Measurements from ENCODE around the gene UTP11. TPM values are rescaled to one million over a fixed set of nuclear protein-coding genes. Genes with fewer than 3 reads are reported as not detected.

The UTP11 gene
- total RNA-seq, 6 donors from 2014 or later, result 8.4 to 53.4 (median 25.4) TPM

DNA sequence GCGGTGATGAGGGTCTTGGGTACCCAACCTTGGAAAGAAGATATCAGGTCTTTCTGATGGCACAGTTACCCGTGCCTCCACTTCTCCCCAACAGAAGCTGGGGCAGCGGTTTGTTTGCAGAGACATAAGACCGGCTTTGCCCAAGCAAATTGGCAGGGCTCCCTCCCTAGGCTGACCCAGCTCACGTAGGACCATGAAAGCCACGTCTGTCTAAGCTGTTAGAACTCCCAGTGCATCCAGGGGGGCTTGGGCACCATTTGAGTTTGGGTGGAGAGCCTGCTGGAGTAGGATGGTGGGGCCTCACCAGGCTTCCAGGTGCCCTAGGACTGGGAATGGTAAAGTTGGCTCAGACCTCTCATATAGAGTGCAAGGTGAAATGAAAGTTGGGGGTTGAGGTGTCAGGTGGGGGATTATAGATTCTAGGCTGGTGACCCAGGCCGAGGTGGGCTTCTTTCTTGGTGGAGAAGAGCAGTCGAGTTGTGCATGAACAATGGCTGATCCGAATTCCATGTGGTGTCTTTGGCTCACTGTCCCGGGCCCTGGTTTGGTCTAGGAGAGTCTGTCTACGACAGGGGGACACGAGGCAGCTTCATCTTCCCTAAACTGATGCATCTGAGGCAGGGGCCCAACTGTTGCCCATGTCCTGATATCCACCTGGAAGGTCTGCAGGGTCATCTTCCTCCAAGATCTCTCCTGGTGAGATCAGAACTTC lies 30.7 kb downstream of the UTP11 start:
- no peak overlapping the region for H3K27ac ChIP-seq
- WGBS, 2 donors, result 83 to 90% methylated on average over 8 to 12 of the region's 12 CpGs
- ATAC-seq (ENCODE audit: low FRiP score in 2 of 2), result no peak
- H3K4me3 ChIP-seq, result no peak overlapping the region
- H3K4me1 ChIP-seq, result peaks cover 22 to 43% (median 33%) of the 10 kb centered on the region in 4 donors
- H3K27me3 ChIP-seq, result peaks cover 0 to 44% (median 29%) of the 10 kb centered on the region in 4 donors
- DNase-seq, result no peak
- H3K9me3 ChIP-seq, result no peaks in the 10 kb centered on the region
- no peaks in the 10 kb centered on the region for H3K36me3 ChIP-seq
- TF ChIP-seq EP300 (IDR thresholded peaks at IDR 0.05) (no peak), POLR2AphosphoS5 (IDR thresholded peaks at IDR 0.05) (no peak), CTCF (IDR thresholded peaks at IDR 0.05) (no peak), POLR2A (IDR thresholded peaks at IDR 0.05) (no peak)

GRCh38 chr1:38044221-38045215 lies 32.0 kb downstream of the UTP11 start:
- ATAC-seq (ENCODE audit: low FRiP score in 2 of 2) (no peak), DNase-seq (peak in 1 of 2 donors; percentile 80)
- Histone ChIP-seq H3K9me3 (no peaks in the 10 kb centered on the region), H3K27me3 (peaks cover 0 to 44% (median 29%) of the 10 kb centered on the region in 4 donors), H3K36me3 (no peaks in the 10 kb centered on the region), H3K4me1 (peaks cover 22 to 43% (median 33%) of the 10 kb centered on the region in 4 donors), H3K4me3 (peak overlapping the region in 2 of 4 donors; percentile 27 to 64), H3K27ac (no peak overlapping the region)
- TF ChIP-seq EP300 (IDR thresholded peaks at IDR 0.05), result no peak
- TF ChIP-seq CTCF (IDR thresholded peaks at IDR 0.05), result no peak
- TF ChIP-seq POLR2A (IDR thresholded peaks at IDR 0.05), result no peak
- no peak for TF ChIP-seq POLR2AphosphoS5 (IDR thresholded peaks at IDR 0.05)
- 7% methylated on average over 67 to 70 of the region's 70 CpGs for WGBS, 2 donors

DNA sequence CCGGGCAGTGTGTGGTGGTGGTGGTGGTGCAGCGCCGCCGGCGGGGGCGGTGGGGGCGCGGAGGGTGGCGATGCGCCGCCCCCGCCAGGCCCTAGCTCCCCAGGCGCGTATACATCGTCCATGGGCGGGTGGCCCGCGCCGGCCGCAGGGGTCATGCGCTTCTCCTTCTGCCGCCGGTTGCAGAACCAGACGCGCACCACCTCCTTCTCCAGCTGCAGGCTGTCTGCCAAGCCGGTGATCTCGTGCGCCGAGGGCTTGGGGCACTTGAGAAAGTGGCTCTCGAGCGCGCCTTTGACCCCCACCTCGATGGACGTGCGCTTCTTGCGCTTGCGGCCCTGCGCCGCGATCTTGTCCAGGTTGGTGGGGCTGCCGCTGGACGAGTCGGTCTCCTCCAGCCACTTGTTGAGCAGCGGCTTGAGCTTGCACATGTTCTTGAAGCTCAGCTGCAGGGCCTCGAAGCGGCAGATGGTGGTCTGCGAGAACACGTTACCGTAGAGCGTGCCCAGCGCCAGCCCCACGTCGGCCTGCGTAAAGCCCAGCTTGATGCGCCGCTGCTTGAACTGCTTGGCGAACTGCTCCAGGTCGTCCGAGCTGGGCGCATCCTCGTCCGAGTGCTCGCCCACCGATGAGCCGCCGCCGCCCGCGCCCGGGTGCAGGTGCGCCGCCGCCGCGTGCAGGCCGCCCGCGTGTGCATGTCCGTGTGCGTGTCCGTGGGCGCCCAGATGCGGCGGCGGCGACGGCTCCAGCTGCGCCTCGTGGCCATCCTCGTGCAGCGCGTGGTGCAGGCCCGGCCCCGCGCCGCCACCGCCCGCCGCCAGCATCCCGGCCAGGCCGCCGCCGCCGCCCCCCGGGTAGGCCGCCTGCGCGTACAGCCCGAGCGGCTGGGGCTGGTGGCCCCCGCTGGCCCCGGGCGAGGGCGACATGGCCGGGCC lies 33.1 kb downstream of the UTP11 start:
- Histone ChIP-seq H3K36me3 (no peaks in the 10 kb centered on the region), H3K4me1 (peaks cover 22 to 43% (median 33%) of the 10 kb centered on the region in 4 donors), H3K4me3 (peak overlapping the region in 3 of 4 donors; percentile 64 to 85 (median 69)), H3K27me3 (peaks cover 0 to 44% (median 29%) of the 10 kb centered on the region in 4 donors), H3K9me3 (no peaks in the 10 kb centered on the region), H3K27ac (no peak overlapping the region)
- TF ChIP-seq CTCF (IDR thresholded peaks at IDR 0.05), result no peak
- TF ChIP-seq EP300 (IDR thresholded peaks at IDR 0.05), result no peak
- no peak for TF ChIP-seq POLR2A (IDR thresholded peaks at IDR 0.05)
- TF ChIP-seq POLR2AphosphoS5 (IDR thresholded peaks at IDR 0.05), result no peak
- WGBS, 2 donors, result 7 to 9% methylated on average over 3 to 35 of the region's 115 CpGs
- ATAC-seq (ENCODE audit: low FRiP score in 2 of 2), result no peak
- DNase-seq, result peak; percentile 36 to 88

GRCh38 chr1:38046333-38046883 lies 33.9 kb downstream of the UTP11 start, which contains the start of gene POU3F1:
Gene POU3F1, minus strand, starts transcription at chr1:38046793. Its CDS starts 50 bp downstream, at chr1:38046743.
- Histone ChIP-seq H3K27ac (peak within 1 kb of the TSS in 2 of 4 donors; percentile 40 to 57), H3K4me1 (peaks cover 22 to 43% (median 33%) of the 10 kb centered on the region in 4 donors), H3K27me3 (peaks cover 0 to 44% (median 29%) of the 10 kb centered on the region in 4 donors), H3K4me3 (peak within 1 kb of the TSS; percentile 37 to 85 (median 66)), H3K36me3 (no peaks in the 10 kb centered on the region), H3K9me3 (no peaks in the 10 kb centered on the region)
- ATAC-seq (ENCODE audit: low FRiP score in 2 of 2) (no peak), DNase-seq (peak in 1 of 2 donors; percentile 90)
- no peak for TF ChIP-seq POLR2AphosphoS5 (IDR thresholded peaks at IDR 0.05)
- TF ChIP-seq EP300 (IDR thresholded peaks at IDR 0.05), result no peak
- TF ChIP-seq POLR2A (IDR thresholded peaks at IDR 0.05), result no peak
- TF ChIP-seq CTCF (IDR thresholded peaks at IDR 0.05), result no peak
- WGBS, 2 donors, result 0 to 2% methylated on average over 1 to 26 of the region's 92 CpGs
